SKM-1 (cell line): Measurements from ENCODE around the gene RIC3.

Source experiments
- DNase-seq: peaks from one replicate; lab custom pipeline; 2025; ENCODE audit not compliant: unreplicated experiment; lab: John Stamatoyannopoulos, UW

RIC3 gene

GRCh38 chr11:8090756-8091155, 78.1 kb downstream of the RIC3 start:
- no peak for DNase-seq

GRCh38 chr11:8089791-8090510, 78.9 kb downstream of the RIC3 start:
- no peak for DNase-seq

GRCh38 chr11:8087756-8088155, 81.1 kb downstream of the RIC3 start:
- DNase-seq: no peak

- no peak for DNase-seq
These were observed 81.6 kb downstream of the RIC3 start for GRCh38 chr11:8087185-8087584.

GRCh38 chr11:8086571-8086970, 82.3 kb downstream of the RIC3 start:
- no peak for DNase-seq

GRCh38 chr11:8086001-8086479, 82.8 kb downstream of the RIC3 start:
- no peak for DNase-seq

GRCh38 chr11:8085011-8085645, 83.7 kb downstream of the RIC3 start:
- no peak for DNase-seq

GRCh38 chr11:8084352-8084751, 84.5 kb downstream of the RIC3 start:
- no peak for DNase-seq

- DNase-seq: no peak
These were observed 84.9 kb downstream of the RIC3 start for GRCh38 chr11:8083871-8084281.

GRCh38 chr11:8083088-8083395, 85.8 kb downstream of the RIC3 start:
- DNase-seq: no peak

GRCh38 chr11:8082391-8083087, 86.3 kb downstream of the RIC3 start:
- DNase-seq: no peak

- DNase-seq: no peak
These were observed 87.1 kb downstream of the RIC3 start for GRCh38 chr11:8081591-8082250.

- DNase-seq: no peak
These were observed 87.9 kb downstream of the RIC3 start, which contains the start of gene TUB for GRCh38 chr11:8080674-8081590. Gene TUB, plus strand, starts transcription at chr11:8081211. Its CDS starts 300 bp downstream, at chr11:8081511.

GRCh38 chr11:8080069-8080670, 88.7 kb downstream of the RIC3 start:
- no peak for DNase-seq

- no peak for DNase-seq
These were observed 89.6 kb downstream of the RIC3 start for GRCh38 chr11:8079111-8079675.

GRCh38 chr11:8075119-8075726, 93.6 kb downstream of the RIC3 start:
- no peak for DNase-seq

GRCh38 chr11:8071616-8072581, 96.9 kb downstream of the RIC3 start:
- no peak for DNase-seq

- peak; percentile 24 for DNase-seq
These were observed 98.3 kb downstream of the RIC3 start for GRCh38 chr11:8070417-8071115.
